Activated gamma-delta T cell (primary cell): ENCODE measurements around the gene MAGI1.

Experiments
- DNase-seq: peaks from one replicate; lab custom pipeline; 2025; lab: John Stamatoyannopoulos, UW

MAGI1 gene

GRCh38 chr3:65354880-65355279 lies 683.8 kb downstream of the MAGI1 start:
- DNase-seq = no peak

DNA sequence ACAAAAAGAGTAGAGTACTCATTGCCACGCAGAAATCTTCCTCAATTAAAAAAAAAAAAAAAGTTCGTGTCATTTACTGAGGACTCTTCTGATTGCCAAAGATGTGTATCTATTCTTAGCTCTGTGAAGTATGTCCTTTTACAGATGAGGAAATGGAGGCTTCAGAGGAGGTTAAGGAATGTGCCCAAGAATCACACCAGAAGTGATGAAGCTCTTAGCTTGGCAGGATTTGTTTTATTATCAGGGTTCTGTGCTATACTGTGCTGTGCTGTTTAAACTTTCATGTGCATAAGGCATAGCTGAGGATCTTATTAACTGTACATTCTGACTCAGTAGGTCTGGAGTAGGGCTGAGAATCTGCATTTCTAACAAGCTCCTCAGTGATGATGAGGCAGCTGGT lies 685.8 kb downstream of the MAGI1 start:
- no peak for DNase-seq

DNA sequence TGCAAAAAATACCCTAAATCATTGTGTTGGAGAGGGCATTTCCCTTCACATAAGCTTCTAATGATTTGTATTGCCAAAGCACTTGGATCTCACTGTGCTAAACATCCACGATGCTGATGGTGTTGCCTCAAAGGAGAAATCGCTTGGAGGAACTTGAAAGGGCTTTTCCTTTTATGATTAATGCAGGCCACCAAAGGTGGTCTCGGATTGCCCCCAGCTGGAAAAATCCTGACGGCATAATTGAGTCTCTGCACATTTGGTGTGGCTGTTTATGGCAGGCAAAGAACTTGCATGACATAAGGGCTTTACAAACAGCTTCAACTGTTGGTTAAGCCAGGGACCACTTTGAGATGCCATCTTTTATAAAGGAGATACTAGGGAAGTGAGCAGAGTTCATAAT lies 687.0 kb downstream of the MAGI1 start:
- no peak for DNase-seq

- no peak for DNase-seq
Observed at GRCh38 chr3:65350801-65351476, 687.8 kb downstream of the MAGI1 start.

- DNase-seq = no peak
Observed at GRCh38 chr3:65348398-65348995, 690.2 kb downstream of the MAGI1 start.

DNA sequence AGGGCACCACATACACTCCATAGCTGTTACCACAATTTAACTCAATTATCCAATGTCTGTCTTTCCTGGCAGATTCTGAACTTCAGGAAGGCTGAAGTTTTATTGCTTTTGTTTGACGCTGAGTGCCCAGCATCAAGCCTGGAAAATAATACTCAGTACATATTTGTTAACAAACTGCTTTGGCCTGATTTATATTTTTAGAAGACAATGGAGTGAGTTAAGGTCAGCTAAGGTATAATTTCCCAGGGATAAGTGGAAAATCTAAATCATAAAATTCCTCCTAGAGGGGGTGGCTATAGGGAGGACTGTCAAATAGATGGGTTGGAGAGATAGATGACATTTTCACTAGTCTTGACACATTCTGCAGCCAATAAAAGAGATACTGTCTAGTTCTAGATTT lies 691.6 kb downstream of the MAGI1 start:
- DNase-seq = no peak

DNA sequence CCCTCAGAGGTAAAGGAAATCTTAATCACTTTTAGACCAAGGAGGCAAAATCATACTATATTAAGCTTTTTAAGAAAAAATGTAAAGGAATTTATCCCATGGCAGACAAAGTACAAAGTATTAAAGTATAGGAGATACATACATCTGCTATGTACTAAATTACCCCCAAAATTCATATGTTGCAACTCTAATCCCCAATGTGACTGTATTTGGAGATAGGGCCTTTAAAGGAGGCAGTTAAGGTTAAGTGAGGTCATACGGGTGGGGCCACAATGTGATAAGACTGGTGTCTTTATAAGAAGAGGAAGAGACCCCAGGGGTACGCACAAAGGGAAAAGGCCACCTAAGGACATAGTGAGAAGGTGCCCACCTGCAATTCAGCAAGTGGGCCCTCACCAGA lies 693.9 kb downstream of the MAGI1 start:
- no peak for DNase-seq

- no peak for DNase-seq
Observed at GRCh38 chr3:65344444-65344843, 694.3 kb downstream of the MAGI1 start.

DNA sequence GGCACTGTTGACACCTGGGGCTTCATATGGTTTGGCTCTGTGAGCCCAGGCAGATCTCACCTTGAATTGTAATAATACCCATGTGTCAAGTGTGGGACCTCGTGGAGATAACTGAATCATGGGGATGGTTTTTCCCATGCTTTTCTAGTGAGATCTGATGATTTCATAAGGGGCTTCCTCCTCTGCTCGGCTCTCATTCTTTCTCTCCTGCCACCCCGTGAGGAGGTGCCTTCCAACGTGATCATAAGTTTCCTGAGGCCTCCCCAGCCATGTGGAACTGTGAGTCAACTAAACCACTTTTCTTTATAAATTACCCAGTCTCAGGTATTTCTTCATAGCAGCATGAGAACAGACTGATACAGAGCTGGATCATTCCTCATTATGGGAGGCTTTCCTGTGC lies 695.0 kb downstream of the MAGI1 start:
- DNase-seq = no peak

GRCh38 chr3:65343026-65343425 lies 695.7 kb downstream of the MAGI1 start:
- DNase-seq = no peak

- DNase-seq = no peak
Observed at GRCh38 chr3:65342084-65342683, 696.5 kb downstream of the MAGI1 start.

GRCh38 chr3:65339192-65339740 lies 699.5 kb downstream of the MAGI1 start:
- DNase-seq = no peak

GRCh38 chr3:65338571-65338970 lies 700.1 kb downstream of the MAGI1 start:
- no peak for DNase-seq

DNA sequence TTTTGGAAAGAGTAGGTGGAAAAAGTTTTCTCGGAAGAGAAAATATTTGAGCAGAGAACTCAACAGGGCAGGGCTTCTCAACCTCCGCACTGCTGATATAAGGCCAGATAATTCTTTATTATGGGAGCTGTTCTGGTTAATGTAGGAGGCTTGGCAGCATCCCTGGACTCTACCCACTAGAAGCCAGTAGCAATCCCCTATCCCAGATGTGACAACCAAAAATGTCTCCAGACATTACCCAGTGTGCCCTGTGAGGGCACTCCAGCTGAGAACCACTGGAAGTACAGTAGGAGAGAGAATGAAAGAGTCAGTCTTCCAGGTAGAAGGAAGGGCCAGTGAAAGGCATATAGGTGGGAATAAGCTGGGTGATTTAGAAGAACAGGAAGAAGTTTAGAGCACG lies 703.1 kb downstream of the MAGI1 start:
- no peak for DNase-seq

DNA sequence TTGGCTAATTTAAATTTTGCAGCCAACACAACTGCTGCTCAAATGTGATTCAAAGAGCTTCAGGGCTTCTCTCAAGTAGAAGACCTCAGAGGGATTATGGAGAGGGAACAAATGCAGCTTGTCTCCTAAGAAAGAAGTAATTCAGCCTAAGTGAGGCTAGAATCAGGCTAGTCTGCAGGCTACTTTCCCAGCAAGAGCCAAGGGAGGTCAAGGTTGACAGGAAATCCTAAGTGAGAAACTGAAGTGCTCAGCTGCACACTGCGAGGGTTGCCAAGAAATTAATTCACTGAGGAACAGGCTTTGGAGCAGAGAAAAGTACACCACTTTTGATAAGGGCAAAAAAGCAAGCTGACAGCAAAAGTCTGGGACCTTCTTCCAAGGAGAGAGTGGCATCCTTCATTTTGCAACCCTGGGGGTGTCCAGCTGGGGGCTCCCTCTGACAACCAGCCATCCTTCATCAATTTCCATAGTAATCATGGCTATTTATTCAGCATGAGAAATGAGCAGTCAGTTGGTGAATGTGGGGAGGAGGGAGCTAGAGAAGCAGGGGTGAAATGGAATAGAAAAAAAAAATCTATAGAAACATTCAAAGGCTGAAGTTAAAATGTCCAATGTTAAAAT lies 704.6 kb downstream of the MAGI1 start:
- no peak for DNase-seq

DNA sequence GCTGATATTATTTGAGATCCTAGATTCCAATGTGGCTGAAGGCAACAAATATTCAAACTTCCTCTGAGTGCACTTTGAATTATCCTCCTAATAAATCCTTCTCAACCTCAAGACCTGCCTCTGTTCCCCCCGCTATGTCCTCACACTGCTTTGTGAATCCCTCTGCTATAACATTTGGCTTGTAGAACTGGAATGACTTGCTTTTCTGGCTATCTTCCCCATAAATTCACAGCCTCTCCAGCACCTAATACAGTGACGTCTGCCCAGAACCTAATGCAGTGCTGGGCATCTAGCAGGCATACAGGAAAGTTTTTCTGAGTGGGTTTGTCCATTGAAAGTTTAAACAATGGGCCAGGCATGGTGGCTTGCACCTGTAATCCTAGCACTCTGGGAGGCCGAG lies 707.0 kb downstream of the MAGI1 start:
- DNase-seq = no peak

GRCh38 chr3:65330072-65330471 lies 708.6 kb downstream of the MAGI1 start:
- DNase-seq = no peak

- no peak for DNase-seq
Observed at GRCh38 chr3:65328148-65328547, 710.6 kb downstream of the MAGI1 start.

DNA sequence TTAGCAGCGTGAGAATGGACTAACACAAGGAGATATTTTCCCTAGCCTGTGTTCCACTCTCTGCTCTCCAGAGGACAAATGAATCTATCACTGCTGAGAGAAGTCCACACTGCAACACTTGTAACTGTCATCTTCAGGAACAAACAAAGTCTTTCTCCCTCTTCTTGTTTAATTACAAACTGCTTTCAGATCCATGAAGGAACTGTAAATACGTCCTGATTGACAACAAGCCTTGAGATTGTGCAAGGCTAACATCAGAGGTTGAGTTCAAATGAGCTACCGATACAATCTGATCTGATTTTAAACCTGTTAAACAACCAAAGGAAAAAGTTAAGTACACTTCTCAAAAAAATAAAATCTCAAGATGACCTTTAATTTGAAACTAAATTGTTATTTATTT lies 712.1 kb downstream of the MAGI1 start:
- no peak for DNase-seq

DNA sequence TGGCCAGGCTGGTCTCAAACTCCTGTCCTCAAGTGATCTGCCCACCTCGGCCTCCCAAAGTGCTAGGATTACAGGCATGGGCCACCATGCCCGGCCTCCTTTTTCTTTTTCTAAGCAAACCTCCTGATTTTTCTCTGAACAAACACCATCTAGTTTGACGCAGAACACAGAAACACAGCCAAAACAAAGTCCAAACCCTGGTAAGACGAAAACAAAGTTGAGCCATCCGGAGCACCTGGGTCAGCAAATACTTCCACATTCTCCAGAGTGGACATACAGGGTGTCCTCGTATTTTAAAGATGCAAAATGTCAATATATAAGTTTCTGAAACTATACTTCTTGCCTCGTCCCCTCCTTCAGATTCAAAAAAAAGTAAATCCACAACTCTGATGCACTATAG lies 715.8 kb downstream of the MAGI1 start:
- DNase-seq = no peak

DNA sequence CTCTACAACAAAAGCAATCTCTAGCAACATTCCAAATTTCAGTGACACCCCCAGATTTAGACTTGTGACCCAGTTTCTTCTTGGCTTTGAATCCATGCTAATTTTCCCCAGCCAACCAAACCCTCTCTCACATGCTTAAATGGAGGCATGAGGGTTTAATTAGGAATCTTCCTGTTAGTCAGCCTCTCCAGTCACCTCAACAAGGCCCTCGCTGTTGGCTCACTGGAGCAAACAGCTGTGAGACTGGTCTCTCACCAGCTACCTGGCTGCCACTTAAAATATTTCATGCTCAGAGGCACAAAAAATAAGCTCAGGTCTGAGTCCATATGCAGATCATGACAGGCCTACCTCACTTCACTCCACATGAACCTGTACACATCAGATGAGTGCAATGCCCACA lies 720.5 kb downstream of the MAGI1 start:
- DNase-seq = no peak

DNA sequence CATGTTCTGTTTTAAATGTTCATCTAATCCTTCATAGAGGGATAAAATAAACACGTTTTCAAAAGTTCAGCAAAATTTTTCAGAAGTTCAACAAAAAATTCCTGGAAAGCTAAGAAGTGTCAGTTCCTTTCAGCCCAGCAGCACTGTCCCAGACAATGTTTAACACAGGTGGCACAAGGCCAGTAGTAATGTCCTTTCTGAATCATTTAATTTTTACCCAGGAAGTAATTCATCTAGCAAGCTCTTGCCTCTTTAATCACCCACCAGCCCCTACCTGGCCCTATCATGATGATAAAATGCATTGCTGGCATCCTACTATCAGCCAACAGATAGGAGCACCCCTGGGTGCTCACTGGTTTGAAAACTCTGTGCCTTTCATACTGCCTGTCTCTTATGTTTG lies 723.8 kb downstream of the MAGI1 start:
- no peak for DNase-seq

GRCh38 chr3:65314269-65314668 lies 724.4 kb downstream of the MAGI1 start:
- no peak for DNase-seq
